Chondrocyte (in vitro differentiated cells): ENCODE data around the gene TLE1. TPM values are rescaled to one million over a fixed set of nuclear protein-coding genes. Genes with fewer than 3 reads are reported as not detected.

ENCODE experiments used
- DNase-seq: peaks from one replicate; pipeline ENCODE4 v3.0.0; 2021; ENCODE audit warnings: mixed read lengths, low spot score
- H3K27ac Mint-ChIP-seq: one replicate; pipeline ENCODE4 v1.8.0; 2021; ENCODE audit warnings: mild to moderate bottlenecking, moderate library complexity, mixed read lengths; ENCODE audit not compliant: unreplicated experiment
- H3K27me3 Mint-ChIP-seq: 2 replicates; pipeline ENCODE4 v1.8.0; 2021; ENCODE audit warnings: low read depth, mixed read lengths
- H3K36me3 Mint-ChIP-seq: 2 replicates; pipeline ENCODE4 v1.8.0; 2021; ENCODE audit warnings: low read depth, mixed read lengths
- H3K4me1 Mint-ChIP-seq: 2 replicates; pipeline ENCODE4 v1.8.0; 2021; ENCODE audit warnings: low read depth, mild to moderate bottlenecking, mixed read lengths
- H3K4me3 Mint-ChIP-seq: one replicate; pipeline ENCODE4 v1.8.0; 2021; ENCODE audit warnings: mild to moderate bottlenecking, moderate library complexity, mixed read lengths; ENCODE audit not compliant: unreplicated experiment
- H3K9me3 Mint-ChIP-seq: 2 replicates; pipeline ENCODE4 v1.8.0; 2021; ENCODE audit warnings: low read depth, mixed read lengths
- CTCF ChIP-seq: fragments of 200-600 bp; sonication (generic); IDR thresholded peaks from 2 replicates; pipeline ENCODE4 v1.5.0; 2021; ENCODE audit warnings: antibody characterized with exemption, mild to moderate bottlenecking, moderate library complexity
- total RNA-seq: library from RNA; stranded (reverse); gene quantifications from 3 replicates; pipeline ENCODE4 v1.2.1, GENCODE V29; 2021

Gene TLE1
- total RNA-seq, 1 donor from 2014 or later: 12.6 TPM

GRCh38 chr9:81584099-81584498, 105.2 kb downstream of the TLE1 start:
- no peak for TF ChIP-seq CTCF
- Mint-ChIP-seq H3K36me3 (peaks cover 14% of the 10 kb centered on the region), H3K9me3 (no peaks in the 10 kb centered on the region), H3K27me3 (no peaks in the 10 kb centered on the region), H3K4me1 (peaks cover 32% of the 10 kb centered on the region), H3K27ac (no peak overlapping the region), H3K4me3 (no peak overlapping the region)
- DNase-seq: no peak

GRCh38 chr9:81581986-81582385, 107.4 kb downstream of the TLE1 start:
- DNase-seq: no peak
- Mint-ChIP-seq H3K9me3 (no peaks in the 10 kb centered on the region), H3K4me3 (no peak overlapping the region), H3K36me3 (peaks cover 14% of the 10 kb centered on the region), H3K27ac (no peak overlapping the region), H3K27me3 (no peaks in the 10 kb centered on the region), H3K4me1 (peaks cover 19% of the 10 kb centered on the region)
- TF ChIP-seq CTCF: no peak

GRCh38 chr9:81579381-81579780, 110.0 kb downstream of the TLE1 start:
- H3K4me3 Mint-ChIP-seq: no peak overlapping the region
- H3K36me3 Mint-ChIP-seq: peaks cover 6% of the 10 kb centered on the region
- no peaks in the 10 kb centered on the region for H3K27me3 Mint-ChIP-seq
- H3K27ac Mint-ChIP-seq: no peak overlapping the region
- H3K4me1 Mint-ChIP-seq: peaks cover 20% of the 10 kb centered on the region
- H3K9me3 Mint-ChIP-seq: no peaks in the 10 kb centered on the region
- TF ChIP-seq CTCF: no peak
- DNase-seq: no peak

GRCh38 chr9:81578606-81579005, 110.7 kb downstream of the TLE1 start:
- Mint-ChIP-seq H3K36me3 (peaks cover 2% of the 10 kb centered on the region), H3K27ac (no peak overlapping the region), H3K4me3 (no peak overlapping the region), H3K9me3 (no peaks in the 10 kb centered on the region), H3K27me3 (no peaks in the 10 kb centered on the region), H3K4me1 (peaks cover 21% of the 10 kb centered on the region)
- TF ChIP-seq CTCF: no peak
- no peak for DNase-seq

- Mint-ChIP-seq H3K4me1 (peaks cover 19% of the 10 kb centered on the region), H3K27me3 (no peaks in the 10 kb centered on the region), H3K27ac (no peak overlapping the region), H3K36me3 (no peaks in the 10 kb centered on the region), H3K4me3 (no peak overlapping the region), H3K9me3 (no peaks in the 10 kb centered on the region)
- no peak for DNase-seq
- TF ChIP-seq CTCF: no peak
These were observed 113.4 kb downstream of the TLE1 start for GRCh38 chr9:81575956-81576355.
